NB4 (cell line): Measurements from ENCODE around the gene COQ2.
"Not testable (repeated sequence)": the region's sequence is repeated elsewhere in the genome, so short reads cannot be mapped to it uniquely, and the experiment has no call there.

ENCODE experiments used
- DNase-seq: peaks from one replicate; pipeline ENCODE4 v3.0.0; 2010; ENCODE audit warnings: low read depth
- H3K4me3 ChIP-seq: one replicate; pipeline ENCODE4 v1.5.1; 2011; ENCODE audit warnings: mild to moderate bottlenecking, low read depth, low read length, moderate library complexity
- CTCF ChIP-seq: IDR thresholded peaks from one replicate; pipeline ENCODE4 v1.5.1; 2012; ENCODE audit warnings: low read depth, low read length
- MAX ChIP-seq: IDR thresholded peaks from 2 replicates; pipeline ENCODE4 v1.6.1; 2011; ENCODE audit warnings: low read depth, low read length
- MYC ChIP-seq: IDR thresholded peaks from 2 replicates; pipeline ENCODE4 v1.6.1; 2011; ENCODE audit warnings: low read depth, low read length
- POLR2A ChIP-seq: IDR thresholded peaks from 2 replicates; pipeline ENCODE4 v1.6.1; 2011; ENCODE audit warnings: mild to moderate bottlenecking; ENCODE audit not compliant: insufficient read length; ENCODE audit errors: extremely low read depth

The COQ2 gene

GRCh38 chr4:83284193-83285054 lies at the start of gene COQ2:
Gene COQ2 (minus strand): TSS chr4:83284798. CDS start chr4:83284764, 34 bp downstream.
- TF ChIP-seq MAX (peak; percentile 56), MYC (peak; percentile 79), POLR2A (peak; percentile 73), CTCF (no peak)
- DNase-seq = peak; percentile 96
- H3K4me3 ChIP-seq = peak within 1 kb of the TSS; percentile 84

GRCh38 chr4:83331956-83332355 lies 47.4 kb upstream of the COQ2 start:
- TF ChIP-seq CTCF = no peak
- peak; percentile 34 for DNase-seq
- H3K4me3 ChIP-seq = no peak overlapping the region

GRCh38 chr4:83329521-83330110 lies 45.0 kb upstream of the COQ2 start:
- TF ChIP-seq POLR2A (no peak), MYC (no peak), CTCF (no peak), MAX (no peak)
- no peak overlapping the region for H3K4me3 ChIP-seq
- no peak for DNase-seq

- DNase-seq = peak; percentile 57
- no peak overlapping the region for H3K4me3 ChIP-seq
- no peak for TF ChIP-seq MAX
- TF ChIP-seq CTCF = peak; percentile 47
These were observed 44.1 kb upstream of the COQ2 start for GRCh38 chr4:83328521-83329187.

- TF ChIP-seq CTCF (no peak), MYC (no peak), MAX (no peak), POLR2A (no peak)
- H3K4me3 ChIP-seq = no peak overlapping the region
- no peak for DNase-seq
These were observed 41.9 kb upstream of the COQ2 start for GRCh38 chr4:83326546-83326945.

- not testable (repeated sequence) for H3K4me3 ChIP-seq, DNase-seq
These were observed 40.7 kb upstream of the COQ2 start for GRCh38 chr4:83325306-83325705.
